Measurements from ENCODE around the gene TRNAU1AP.
"Not testable (repeated sequence)": the region's sequence is repeated elsewhere in the genome, so short reads cannot be mapped to it uniquely, and the experiment has no call there.

Gene TRNAU1AP

DNA sequence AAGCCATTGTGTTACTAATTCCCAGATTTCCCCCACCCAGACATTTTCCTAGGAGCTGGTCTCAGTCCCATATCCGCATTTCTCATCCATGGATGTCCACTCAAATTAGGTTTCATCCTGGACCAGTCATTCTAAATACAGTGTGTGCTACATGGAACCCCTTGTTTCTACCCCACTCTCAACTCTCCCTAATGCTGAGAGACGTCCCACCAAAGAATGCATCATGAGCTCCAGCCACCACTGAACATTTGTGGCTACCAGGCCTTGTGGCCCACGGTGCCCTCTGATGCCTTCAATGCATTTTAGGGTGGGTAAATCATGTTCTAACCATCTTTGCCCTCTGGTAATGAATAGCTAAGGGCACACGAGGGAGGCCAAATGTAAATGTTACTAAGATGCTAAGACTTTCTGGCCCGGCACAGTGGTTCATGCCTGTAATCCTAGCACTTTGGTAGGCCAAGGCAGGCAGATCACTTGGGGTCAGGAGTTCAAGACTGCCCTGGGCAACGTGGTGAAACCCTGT lies 25.9 kb downstream of the TRNAU1AP start:
- no peak for DNase-seq

- no peak for DNase-seq
These were observed 26.5 kb downstream of the TRNAU1AP start for GRCh38 chr1:28579401-28579800.

DNA sequence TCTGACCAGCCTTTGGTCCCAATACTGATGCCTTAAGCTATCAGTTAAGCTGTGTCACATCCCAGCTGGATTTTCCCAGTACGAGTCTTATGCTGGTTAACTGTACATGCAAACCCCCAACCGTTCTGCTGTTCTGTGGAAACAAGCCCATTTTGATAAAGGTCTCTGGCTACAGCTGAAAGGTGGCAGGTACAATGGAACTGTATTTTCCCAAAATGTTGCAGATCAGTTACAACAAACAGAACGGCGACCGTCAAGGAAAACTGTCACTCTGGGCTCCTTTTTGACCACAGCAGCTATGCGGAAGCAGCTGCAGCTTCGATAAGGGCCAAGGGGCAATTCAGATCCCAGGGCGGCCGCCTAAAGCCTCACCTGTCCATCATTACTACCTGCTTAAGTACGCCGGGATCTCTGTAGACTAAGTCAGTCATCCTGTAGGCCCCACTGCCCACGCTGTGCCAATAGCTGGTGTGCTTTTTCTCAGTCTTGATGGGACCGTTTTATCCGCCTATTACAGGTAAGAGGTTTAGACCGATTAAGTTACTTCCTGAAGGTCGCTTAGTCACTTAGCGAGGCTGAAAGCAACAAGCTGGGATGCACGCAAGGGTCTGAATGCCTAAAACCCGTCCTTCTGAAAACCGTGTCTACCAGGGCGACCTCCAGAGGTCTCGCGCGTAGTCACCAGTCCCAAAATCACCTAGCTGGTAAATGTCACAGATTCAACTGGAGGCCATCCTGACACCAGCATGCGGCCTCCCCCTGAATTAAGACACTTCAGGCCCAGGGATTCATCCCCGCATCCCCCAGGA lies 28.0 kb downstream of the TRNAU1AP start:
- DNase-seq = no peak

- peak; percentile 98 for DNase-seq
These were observed 28.8 kb downstream of the TRNAU1AP start for GRCh38 chr1:28581531-28582247.

DNA sequence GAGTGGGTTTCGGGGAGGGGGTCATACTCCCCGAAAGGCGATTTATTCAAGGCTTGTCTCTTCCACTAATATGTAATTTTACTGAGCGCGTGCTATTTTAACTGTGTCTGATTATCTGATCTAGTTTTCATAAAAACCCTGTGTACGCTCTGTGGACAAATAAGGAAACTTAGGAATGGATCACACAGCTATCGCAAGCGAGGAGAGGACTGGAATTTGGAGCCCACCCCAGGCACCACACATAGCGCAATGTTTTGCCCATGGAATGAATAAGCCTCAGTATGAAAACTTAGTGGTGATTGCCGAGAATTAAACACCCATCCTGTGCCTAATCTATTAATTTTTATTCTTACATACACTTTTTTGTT lies 29.3 kb downstream of the TRNAU1AP start:
- DNase-seq = no peak

GRCh38 chr1:28586585-28587391 lies 33.9 kb downstream of the TRNAU1AP start:
- DNase-seq = not testable (repeated sequence)

DNA sequence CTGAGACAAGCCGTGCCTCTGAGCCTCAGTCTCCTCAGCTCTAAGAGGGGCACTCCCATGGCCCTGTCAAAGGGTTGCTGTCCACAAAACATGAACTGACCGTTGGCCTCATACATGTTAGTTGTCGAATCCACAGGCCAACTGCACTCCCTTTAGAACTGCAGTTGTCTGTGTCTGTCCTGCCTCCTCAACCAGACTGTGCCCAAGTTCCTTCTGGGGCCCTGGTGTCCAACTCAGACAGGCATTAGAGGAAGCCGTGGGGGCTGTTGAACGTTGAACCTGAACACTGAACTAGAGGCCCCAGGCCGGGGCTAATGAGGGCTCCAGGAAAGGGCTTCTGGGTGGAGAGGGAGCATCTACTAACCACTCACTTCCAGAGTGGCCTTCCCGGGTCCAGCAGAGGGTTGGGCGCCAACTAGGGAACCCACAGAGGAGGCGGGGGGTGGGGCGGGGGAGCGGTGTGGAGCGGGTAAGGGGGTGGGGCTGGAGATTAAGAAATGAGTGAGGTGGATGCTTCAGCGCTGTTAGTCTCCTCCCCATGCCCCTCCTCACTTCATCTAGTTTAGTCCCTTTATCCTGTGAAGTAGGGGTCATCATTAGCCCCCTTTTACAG lies 38.9 kb downstream of the TRNAU1AP start, which contains the start of gene RAB42:
RAB42 (plus strand) TSS at position 558 of the 613 bp plus-strand sequence. CDS start 247 bp downstream, outside the sequence.
- peak; percentile 73 for DNase-seq

DNA sequence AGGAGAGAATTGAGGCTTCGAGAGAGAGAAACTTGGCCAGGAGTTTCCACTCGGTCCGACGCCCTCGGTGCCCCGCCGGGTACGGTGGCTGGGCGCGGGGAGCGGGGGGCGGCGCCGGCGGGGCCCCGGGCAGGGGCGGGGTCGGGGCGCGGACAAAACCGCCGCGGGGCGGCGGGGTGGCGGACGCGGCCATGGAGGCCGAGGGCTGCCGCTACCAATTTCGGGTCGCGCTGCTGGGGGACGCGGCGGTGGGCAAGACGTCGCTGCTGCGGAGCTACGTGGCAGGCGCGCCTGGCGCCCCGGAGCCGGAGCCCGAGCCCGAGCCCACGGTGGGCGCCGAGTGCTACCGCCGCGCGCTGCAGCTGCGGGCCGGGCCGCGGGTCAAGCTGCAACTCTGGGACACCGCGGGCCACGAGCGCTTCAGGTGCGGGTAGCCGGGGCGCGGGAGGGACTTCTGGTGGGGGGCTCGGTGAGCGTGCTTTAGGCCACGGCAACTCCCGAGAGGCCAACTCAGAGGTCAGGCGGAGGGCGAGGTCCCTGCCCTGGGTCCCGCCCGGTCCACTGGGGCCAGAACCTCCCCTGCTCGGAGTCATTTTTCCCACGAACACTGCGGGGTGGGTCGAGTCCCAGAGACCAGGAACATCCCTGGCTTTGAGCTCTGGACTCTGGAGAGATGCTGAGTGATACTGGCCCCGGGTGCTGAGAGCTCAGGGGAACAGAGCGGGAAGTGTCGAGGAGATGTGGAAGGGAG lies 39.6 kb downstream of the TRNAU1AP start:
- DNase-seq = peak; percentile 49

- DNase-seq = not testable (repeated sequence)
These were observed 41.1 kb downstream of the TRNAU1AP start for GRCh38 chr1:28593988-28594356.

DNA sequence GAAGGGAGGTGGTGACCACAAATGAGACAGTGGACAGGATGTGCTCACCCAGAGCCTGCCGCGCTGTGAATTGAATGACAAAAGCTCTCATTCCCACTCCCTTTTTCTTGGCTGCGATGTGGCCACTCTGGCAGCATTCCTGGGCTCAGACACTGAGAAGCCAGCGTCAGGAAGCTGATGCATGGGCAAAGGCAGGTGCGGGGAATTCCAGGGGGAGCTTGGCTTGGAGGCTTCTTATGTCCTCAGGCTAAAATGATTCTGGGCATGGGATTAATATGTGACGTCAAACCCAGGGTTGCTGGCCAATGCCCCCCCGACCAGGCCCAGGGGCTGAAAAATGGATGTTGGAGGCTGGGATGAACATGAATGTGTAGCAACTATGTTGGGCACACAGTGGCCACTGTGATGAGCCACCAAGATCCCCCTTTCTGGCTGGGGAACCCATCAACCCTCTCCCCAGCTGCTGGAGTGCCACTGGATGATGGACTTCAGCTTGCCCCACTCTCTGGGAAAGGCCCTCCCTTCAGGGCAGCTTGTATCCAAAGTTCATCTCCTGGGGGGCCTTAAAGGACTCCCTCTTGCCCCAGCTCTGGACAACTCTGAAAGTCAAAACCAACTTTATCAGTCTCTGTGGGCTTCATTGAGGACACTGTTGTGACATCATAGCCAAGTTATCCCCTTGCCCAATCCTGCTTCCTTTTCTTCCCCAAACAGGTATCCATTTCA lies 42.0 kb downstream of the TRNAU1AP start:
- peak; percentile 60 for DNase-seq

DNA sequence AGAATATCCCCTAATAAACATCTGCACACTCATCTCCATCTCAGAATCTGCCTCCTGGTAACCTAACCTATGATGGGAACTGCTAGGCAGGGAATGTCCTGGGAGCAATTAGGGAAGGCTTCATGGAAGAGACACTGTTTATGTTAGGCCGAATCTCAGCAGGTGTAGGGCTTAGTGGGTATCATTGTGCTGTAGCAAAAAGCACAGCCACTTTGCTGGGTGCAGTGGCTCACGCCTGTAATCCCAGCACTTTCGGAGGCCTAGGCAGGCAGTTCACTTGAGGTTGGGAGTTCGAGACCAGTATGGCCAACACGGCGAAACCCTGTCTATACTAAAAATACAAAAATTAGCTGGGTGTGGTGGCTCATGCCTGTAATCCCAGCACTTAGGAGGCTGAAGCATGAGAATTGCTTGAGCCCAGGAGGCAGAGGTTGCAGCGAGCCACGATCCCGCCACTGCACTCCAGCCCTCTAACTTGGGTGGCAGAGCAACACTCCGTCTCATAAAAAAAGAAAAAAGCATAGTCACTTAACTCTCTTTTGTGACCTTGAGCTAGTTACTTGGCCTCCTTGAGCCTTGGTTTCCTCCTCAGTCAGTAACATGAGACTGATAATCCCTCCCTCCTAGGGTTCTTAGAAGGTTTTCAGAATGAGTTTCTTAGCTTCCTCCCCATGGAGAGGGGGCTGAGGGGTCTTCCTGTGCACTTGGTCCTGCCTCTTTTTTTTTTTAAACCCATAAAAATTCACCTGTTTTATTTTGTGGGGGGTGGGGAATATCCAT lies 42.7 kb downstream of the TRNAU1AP start:
- DNase-seq = no peak

DNA sequence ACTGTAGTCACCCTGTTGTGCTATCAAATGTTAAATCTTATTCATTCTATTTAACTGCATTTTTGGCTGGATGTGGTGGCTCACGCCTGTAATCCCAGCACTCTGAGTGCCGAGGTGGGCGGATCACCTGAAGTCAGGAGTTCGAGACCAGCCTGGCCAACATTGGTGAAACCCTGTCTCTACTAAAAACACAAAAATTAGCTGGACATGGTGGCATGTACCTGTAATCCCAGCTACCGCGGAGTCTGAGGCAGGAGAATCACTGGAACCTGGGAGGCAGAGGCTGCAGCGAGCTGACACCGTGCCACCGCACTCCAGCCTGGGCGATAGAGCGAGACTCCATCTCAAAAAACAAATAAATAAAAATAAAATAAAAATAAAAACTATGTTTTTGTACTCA lies 43.4 kb downstream of the TRNAU1AP start:
- DNase-seq = not testable (repeated sequence)

- no peak for DNase-seq
These were observed 48.8 kb downstream of the TRNAU1AP start for GRCh38 chr1:28601696-28602095.

DNA sequence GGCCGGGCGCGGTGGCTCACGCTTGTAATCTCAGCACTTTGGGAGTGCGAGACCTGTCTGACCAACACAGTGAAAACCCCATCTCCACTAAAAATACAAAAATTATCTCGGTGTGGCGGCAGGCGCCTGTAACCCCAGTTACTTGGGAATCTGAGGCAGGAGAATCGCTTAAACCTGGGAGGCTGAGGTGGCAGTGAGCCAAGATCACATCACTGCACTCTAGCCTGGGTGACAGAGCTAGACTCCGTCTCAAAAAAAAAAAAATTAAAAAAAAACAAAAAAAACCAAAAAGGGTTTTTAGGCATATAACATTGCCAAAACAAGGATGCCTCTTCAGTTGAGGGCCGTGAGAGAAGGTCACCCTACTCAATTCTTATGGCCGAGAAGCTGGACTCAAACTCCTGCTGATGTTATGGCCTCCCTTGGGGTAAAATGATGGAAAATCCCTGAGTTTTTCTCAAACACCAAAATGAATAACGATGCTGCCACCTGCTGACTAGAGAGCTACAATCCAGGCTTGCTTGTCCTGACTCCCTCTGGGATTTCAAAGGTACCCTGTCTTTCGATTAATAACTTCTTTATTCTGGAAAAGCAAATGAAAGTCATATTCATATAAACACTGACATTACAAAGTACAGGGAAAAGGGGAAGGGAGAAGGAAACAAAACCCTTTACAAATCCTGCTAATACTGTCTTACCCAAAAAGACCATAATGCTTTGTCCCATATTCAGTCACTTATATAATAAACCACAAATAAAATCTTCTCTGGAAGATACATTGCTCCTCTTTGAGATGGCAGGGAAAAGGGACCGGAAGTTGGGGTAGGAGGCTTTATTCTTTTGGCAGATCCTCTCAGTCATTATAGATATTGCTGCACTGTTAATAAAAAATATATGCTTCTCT lies 49.9 kb downstream of the TRNAU1AP start:
- peak; percentile 70 for DNase-seq

- no peak for DNase-seq
These were observed 51.5 kb downstream of the TRNAU1AP start for GRCh38 chr1:28604411-28604810.

DNA sequence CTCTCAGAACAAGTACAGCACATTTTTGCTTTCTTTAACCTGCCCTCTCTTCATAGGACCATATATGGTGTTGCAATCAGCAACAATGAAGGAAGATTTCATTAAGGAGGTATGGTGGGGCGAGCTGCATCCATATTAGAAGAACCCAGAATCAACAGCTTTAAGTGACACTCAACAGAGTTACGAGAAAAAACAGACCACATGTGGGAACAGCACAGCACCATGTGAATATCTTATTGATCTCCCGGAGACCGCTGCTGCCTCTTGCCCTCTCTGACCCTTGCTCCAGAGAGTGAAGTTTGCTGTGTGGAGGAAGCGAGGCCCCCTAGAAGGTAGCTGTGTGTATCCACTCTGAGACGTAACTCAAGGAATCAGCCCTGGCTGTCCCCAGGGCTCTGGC lies 52.1 kb downstream of the TRNAU1AP start:
- no peak for DNase-seq

- DNase-seq = no peak
These were observed 53.9 kb downstream of the TRNAU1AP start for GRCh38 chr1:28606771-28607170.

- DNase-seq = no peak
These were observed 60.3 kb downstream of the TRNAU1AP start for GRCh38 chr1:28613175-28613574.
